HepG2 (cell line): ENCODE data around the gene HOXA4. TPM values are rescaled to one million over a fixed set of nuclear protein-coding genes. Genes with fewer than 3 reads are reported as not detected.

Source experiments
- AHDC1 ChIP-seq: sonication (generic); formaldehyde crosslinking; IDR thresholded peaks from 2 replicates; pipeline ENCODE4 v1.5.1; 2020; ENCODE audit warnings: mild to moderate bottlenecking, missing genetic modification reagents, borderline replicate concordance
- AHR ChIP-seq: IDR thresholded peaks from 2 replicates; pipeline ENCODE4 v1.6.1; 2018; ENCODE audit warnings: missing genetic modification reagents, missing compliant biosample characterization
- FOSL1 ChIP-seq: sonication (generic); formaldehyde crosslinking; IDR thresholded peaks from 2 replicates; pipeline ENCODE4 v1.9.0; 2021; ENCODE audit warnings: missing genetic modification reagents, borderline replicate concordance
- FOXJ3 ChIP-seq: sonication (generic); formaldehyde crosslinking; IDR thresholded peaks from 2 replicates; pipeline ENCODE4 v1.4.0; 2020; ENCODE audit warnings: missing genetic modification reagents, mild to moderate bottlenecking, borderline replicate concordance
- GMEB1 ChIP-seq: sonication (generic); formaldehyde crosslinking; IDR thresholded peaks from 2 replicates; pipeline ENCODE4 v1.5.1; 2020; ENCODE audit warnings: missing genetic modification reagents, mild to moderate bottlenecking, borderline replicate concordance
- HNF1B ChIP-seq: sonication (generic); formaldehyde crosslinking; IDR thresholded peaks from 2 replicates; pipeline ENCODE4 v1.5.1; 2020; ENCODE audit warnings: mild to moderate bottlenecking, moderate library complexity, missing genetic modification reagents
- MAX ChIP-seq: IDR thresholded peaks from 2 replicates; pipeline ENCODE4 v1.6.1; 2012; ENCODE audit warnings: inconsistent platforms
- MBNL3 ChIP-seq: fragments of 250-450 bp; sonication (Bioruptor Pico); conservative IDR thresholded peaks from 2 replicates; pipeline ENCODE4 v1.8.0; 2022; ENCODE audit warnings: mild to moderate bottlenecking, inconsistent platforms
- RBM22 ChIP-seq: fragments of 200-400 bp; formaldehyde crosslinking; optimal IDR thresholded peaks from 2 replicates; pipeline ENCODE3; 2017; ENCODE audit warnings: mild to moderate bottlenecking, low read length, moderate library complexity
- RFX1 ChIP-seq: fragments of 450-650 bp; IDR thresholded peaks from 2 replicates; pipeline ENCODE4 v1.6.1; 2017
- THAP8 ChIP-seq: sonication (generic); formaldehyde crosslinking; IDR thresholded peaks from 2 replicates; pipeline ENCODE4 v1.5.1; 2020; ENCODE audit warnings: missing genetic modification reagents, mild to moderate bottlenecking, borderline replicate concordance
- ZBTB1 ChIP-seq: sonication (generic); formaldehyde crosslinking; IDR thresholded peaks from 2 replicates; pipeline ENCODE4 v1.4.0; 2020; ENCODE audit warnings: missing genetic modification reagents, borderline replicate concordance
- ZBTB25 ChIP-seq: IDR thresholded peaks from 2 replicates; pipeline ENCODE4 v1.6.1; 2018; ENCODE audit warnings: missing genetic modification reagents
- ZNF256 ChIP-seq: sonication (generic); formaldehyde crosslinking; conservative IDR thresholded peaks from 2 replicates; pipeline ENCODE4 v1.4.0; 2020; ENCODE audit warnings: missing genetic modification reagents
- ZNF501 ChIP-seq: sonication (generic); formaldehyde crosslinking; IDR thresholded peaks from 2 replicates; pipeline ENCODE4 v1.5.1; 2020; ENCODE audit warnings: mild to moderate bottlenecking, moderate library complexity, missing genetic modification reagents
- ZNF552 ChIP-seq: sonication (generic); formaldehyde crosslinking; IDR thresholded peaks from 2 replicates; pipeline ENCODE4 v1.9.0; 2022; ENCODE audit warnings: missing genetic modification reagents, mild to moderate bottlenecking, borderline replicate concordance
- ZNF569 ChIP-seq: sonication (generic); formaldehyde crosslinking; IDR thresholded peaks from 2 replicates; pipeline ENCODE4 v1.5.0; 2020; ENCODE audit warnings: mild to moderate bottlenecking, missing genetic modification reagents, moderate library complexity, borderline replicate concordance
- ZNF878 ChIP-seq: sonication (generic); formaldehyde crosslinking; IDR thresholded peaks from 2 replicates; pipeline ENCODE4 v1.8.1; 2023; ENCODE audit warnings: mild to moderate bottlenecking, missing genetic modification reagents, moderate library complexity
- ZSCAN22 ChIP-seq: sonication (generic); formaldehyde crosslinking; IDR thresholded peaks from 2 replicates; pipeline ENCODE4 v1.4.0; 2020; ENCODE audit warnings: mild to moderate bottlenecking, missing genetic modification reagents
- polyA plus RNA-seq, 8 experiments: library from polyadenylated mRNA; depleted of rRNA in 3 of 8; stranded (reverse) in 7 of 8; unstranded in 1 of 8; fragments of >200 nt; fragmentation: Illumina TruSeq in 4 of 8; extraction: Trizol in 4 of 8; gene quantifications; 2 replicates each; pipeline versions ENCODE4 v1.2.1 to v1.2.3, GENCODE V29; 2011 to 2016; ENCODE audit warnings: low read depth in 4 of 8, missing spikeins in 1 of 8, mixed read lengths in 1 of 8; ENCODE audit not compliant: insufficient read depth in 1 of 8
- total RNA-seq, 5 experiments: library from RNA; depleted of rRNA; stranded (reverse); fragments of >200 nt; fragmentation: Illumina TruSeq; extraction: Trizol; gene quantifications; 2 replicates each; pipeline ENCODE4 v1.2.3, GENCODE V29; 2016; ENCODE audit warnings: low read depth in 1 of 5

HOXA4 gene
- total and polyA plus RNA-seq, 2 of the 13 experiments (the other 11 are each of a cell fraction or from before 2014, with no cell fraction given) = 2.4 to 5.4 TPM

GRCh38 chr7:27160546-27161213 lies 30.1 kb upstream of the HOXA4 start (continued):
- TF ChIP-seq ZBTB25 (CRISPR knock-in tag) (no peak), RFX1 (no peak), ZNF552 (CRISPR knock-in tag) (no peak), ZNF256 (no peak), AHDC1 (CRISPR knock-in tag) (no peak), ZNF878 (CRISPR knock-in tag) (no peak), FOXJ3 (CRISPR knock-in tag) (no peak), MBNL3 (CRISPR knock-in tag) (no peak), THAP8 (CRISPR knock-in tag) (no peak), ZBTB1 (no peak), ZNF501 (CRISPR knock-in tag) (peak; percentile 64; the same call in 1 of the 2 replicates), HNF1B (CRISPR knock-in tag) (peak; percentile 40; the same call in 1 of the 2 replicates), FOSL1 (CRISPR knock-in tag) (no peak), ZSCAN22 (CRISPR knock-in tag) (no peak), RBM22 (no peak), AHR (CRISPR knock-in tag) (no peak), MAX (no peak), GMEB1 (no peak), ZNF569 (CRISPR knock-in tag) (no peak)
